ENCODE results near the gene HSPA1L. TPM values are rescaled to one million over a fixed set of nuclear protein-coding genes. Genes with fewer than 3 reads are reported as not detected.

The HSPA1L gene
- total RNA-seq, 1 experiment from 2014 or later, result 0.12 TPM

- H3K9me2 ChIP-seq (ENCODE audit: insufficient read depth), result no peaks in the 10 kb centered on the region
- H3K36me3 ChIP-seq (ENCODE audit: control insufficient read depth in 1 of 2, insufficient read depth in 2 of 2, low read length in 2 of 2), result peaks cover 31 to 57% of the 10 kb centered on the region in 2 experiments
- ChIA-PET CTCF (no interaction called here), RAD21 (ENCODE audit: low non-redundant PET in 1 of 2, low total read pairs in 2 of 2, uncharacterized antibody in 2 of 2, unreplicated experiment in 2 of 2) (no interaction called here), POLR2A (no interaction called here)
- no peak overlapping the region for H2AFZ ChIP-seq (ENCODE audit: low read depth, low read length, poor library complexity, severe bottlenecking)
- no peak for DNase-seq (ENCODE audit: low read depth, low spot score)
- no peaks in the 10 kb centered on the region for H3K27me3 ChIP-seq (ENCODE audit: insufficient read depth, low read length)
- H3K9me3 ChIP-seq (ENCODE audit: control insufficient read depth in 1 of 2, insufficient read depth in 1 of 2, low read depth in 1 of 2, low read length in 2 of 2), result no peaks in the 10 kb centered on the region
- H3K4me2 ChIP-seq (ENCODE audit: low read length), result no peak overlapping the region
- no TSS peak for BruUV-seq (replicated peaks)
- H4K20me1 ChIP-seq (ENCODE audit: insufficient read depth), result no peaks in the 10 kb centered on the region
- intact Hi-C loops (cut with micrococcal nuclease), result no loop called here
- H3K79me2 ChIP-seq (ENCODE audit: insufficient read depth, low read length), result peaks cover 5% of the 10 kb centered on the region; the same call in 1 of the 2 replicates
- H3K9ac ChIP-seq (ENCODE audit: low read length), result no peak overlapping the region
- H3K4me3 ChIP-seq (replicated peaks in 1 of 2; ENCODE audit: low read depth in 1 of 2, low read length in 2 of 2), result no peak overlapping the region
- TF ChIP-seq EGR1 (IDR thresholded peaks at IDR 0.05; ENCODE audit: low read depth), result no peak
- TF ChIP-seq FOSL1 (IDR thresholded peaks at IDR 0.05; ENCODE audit: low read depth), result no peak
- TF ChIP-seq POLR2AphosphoS5 (IDR thresholded peaks at IDR 0.05; ENCODE audit: low read depth, low read length), result no peak
- no peak overlapping the region; the same call in 1 of the 2 replicates for H3K27ac ChIP-seq (ENCODE audit: low read depth, low read length)
- peaks cover 15 to 21% of the 10 kb centered on the region in 2 experiments for H3K4me1 ChIP-seq (ENCODE audit: control insufficient read depth in 1 of 2, insufficient read depth in 2 of 2, low read length in 2 of 2)
- no peak for ATAC-seq
Measured at GRCh38 chr6:31781244-31782125, 33.6 kb downstream of the HSPA1L start.

GRCh38 chr6:31780507-31781243 lies 34.4 kb downstream of the HSPA1L start:
- TF ChIP-seq RAD21 (IDR thresholded peaks at IDR 0.05; ENCODE audit: low read depth) (no peak), CTCF (IDR thresholded peaks at IDR 0.05 in 2 of 3, conservative IDR thresholded peaks at IDR 0.05 in 1 of 3; ENCODE audit: borderline replicate concordance in 1 of 3, insufficient read depth in 1 of 3, low read depth in 2 of 3, low read length in 2 of 3) (no peak), FOSL1 (IDR thresholded peaks at IDR 0.05; ENCODE audit: low read depth) (no peak), SRF (IDR thresholded peaks at IDR 0.05; ENCODE audit: low read depth) (no peak), SP1 (IDR thresholded peaks at IDR 0.05; ENCODE audit: low read depth) (no peak), EZH2phosphoT487 (IDR thresholded peaks at IDR 0.05; ENCODE audit: borderline replicate concordance) (no peak), REST (IDR thresholded peaks at IDR 0.05; ENCODE audit: low read depth) (no peak), JUND (IDR thresholded peaks at IDR 0.05) (no peak), EZH2 (IDR thresholded peaks at IDR 0.05) (no peak)
- intact Hi-C loops (cut with micrococcal nuclease), result no loop called here
- POLR2A ChIA-PET, result interaction anchor here (0.8 kb wide), 1 partner anchor 47 kb away, joined by 3 read pairs; the partner anchor contains the start of gene HSPA1B

More at GRCh38 chr6:31780507-31781243, 34.4 kb downstream of the HSPA1L start:
- H3K4me2 ChIP-seq (ENCODE audit: low read length), result no peak overlapping the region
- no peaks in the 10 kb centered on the region for H3K9me3 ChIP-seq (ENCODE audit: control insufficient read depth in 1 of 2, insufficient read depth in 1 of 2, low read depth in 1 of 2, low read length in 2 of 2)
- no peak overlapping the region; the same call in 1 of the 2 replicates for H3K27ac ChIP-seq (ENCODE audit: low read depth, low read length)
- BruUV-seq (replicated peaks), result no TSS peak
- H3K4me3 ChIP-seq (replicated peaks in 1 of 2; ENCODE audit: low read depth in 1 of 2, low read length in 2 of 2), result no peak overlapping the region
- H3K4me1 ChIP-seq (ENCODE audit: control insufficient read depth in 1 of 2, insufficient read depth in 2 of 2, low read length in 2 of 2), result peaks cover 23 to 29% of the 10 kb centered on the region in 2 experiments
- CTCF ChIA-PET, result no interaction called here
- no peaks in the 10 kb centered on the region for H4K20me1 ChIP-seq (ENCODE audit: insufficient read depth)
- H3K79me2 ChIP-seq (ENCODE audit: insufficient read depth, low read length), result no peaks in the 10 kb centered on the region; the same call in 1 of the 2 replicates
- H3K9me2 ChIP-seq (ENCODE audit: insufficient read depth), result no peaks in the 10 kb centered on the region
- RAD21 ChIA-PET (ENCODE audit: low non-redundant PET in 1 of 2, low total read pairs in 2 of 2, uncharacterized antibody in 2 of 2, unreplicated experiment in 2 of 2), result no interaction called here
- H3K36me3 ChIP-seq (ENCODE audit: control insufficient read depth in 1 of 2, insufficient read depth in 2 of 2, low read length in 2 of 2), result peaks cover 27 to 57% of the 10 kb centered on the region in 2 experiments
- ATAC-seq (no peak), DNase-seq (ENCODE audit: low read depth, low spot score) (no peak)
- H2AFZ ChIP-seq (ENCODE audit: low read depth, low read length, poor library complexity, severe bottlenecking), result no peak overlapping the region
- H3K9ac ChIP-seq (ENCODE audit: low read length), result no peak overlapping the region
- H3K27me3 ChIP-seq (ENCODE audit: insufficient read depth, low read length), result no peaks in the 10 kb centered on the region
